Measurements from ENCODE around the gene GPT2.
"Not testable (repeated sequence)": the region's sequence is repeated elsewhere in the genome, so short reads cannot be mapped to it uniquely, and the experiment has no call there.

GPT2 gene

GRCh38 chr16:46920402-46921068 lies 36.4 kb downstream of the GPT2 start:
- no peak for DNase-seq (ENCODE audit: low spot score)

- no peak for DNase-seq (ENCODE audit: low spot score)
Observed at GRCh38 chr16:46922239-46922638, 38.1 kb downstream of the GPT2 start.

- DNase-seq (ENCODE audit: low spot score) = no peak
Observed at GRCh38 chr16:46923513-46924295, 39.5 kb downstream of the GPT2 start.

GRCh38 chr16:46924402-46924801 lies 40.2 kb downstream of the GPT2 start:
- DNase-seq (ENCODE audit: low spot score) = no peak

GRCh38 chr16:46926470-46927225 lies 42.5 kb downstream of the GPT2 start:
- no peak for DNase-seq (ENCODE audit: low spot score)

- no peak for DNase-seq (ENCODE audit: low spot score)
Observed at GRCh38 chr16:46927273-46927672, 43.1 kb downstream of the GPT2 start.

- no peak for DNase-seq (ENCODE audit: low spot score)
Observed at GRCh38 chr16:46928811-46929210, 44.6 kb downstream of the GPT2 start.

GRCh38 chr16:46929378-46930332 lies 45.5 kb downstream of the GPT2 start:
- peak; percentile 66 for DNase-seq (ENCODE audit: low spot score)

GRCh38 chr16:46930861-46931260 lies 46.7 kb downstream of the GPT2 start:
- no peak for DNase-seq (ENCODE audit: low spot score)

GRCh38 chr16:46932802-46933201 lies 48.6 kb downstream of the GPT2 start:
- DNase-seq (ENCODE audit: low spot score) = no peak

GRCh38 chr16:46937536-46937935 lies 53.4 kb downstream of the GPT2 start:
- no peak for DNase-seq (ENCODE audit: low spot score)

- DNase-seq (ENCODE audit: low spot score) = not testable (repeated sequence)
Observed at GRCh38 chr16:46944713-46945112, 60.6 kb downstream of the GPT2 start.

GRCh38 chr16:46947900-46948547 lies 63.9 kb downstream of the GPT2 start:
- no peak for DNase-seq (ENCODE audit: low spot score)

GRCh38 chr16:46948548-46949166 lies 64.5 kb downstream of the GPT2 start:
- DNase-seq (ENCODE audit: low spot score) = no peak

- no peak for DNase-seq (ENCODE audit: low spot score)
Observed at GRCh38 chr16:46949241-46949892, 65.2 kb downstream of the GPT2 start.

- DNase-seq (ENCODE audit: low spot score) = no peak
Observed at GRCh38 chr16:46950009-46950408, 65.8 kb downstream of the GPT2 start.

- no peak for DNase-seq (ENCODE audit: low spot score)
Observed at GRCh38 chr16:46954562-46954961, 70.4 kb downstream of the GPT2 start.

- no peak for DNase-seq (ENCODE audit: low spot score)
Observed at GRCh38 chr16:46961373-46962353, 77.5 kb downstream of the GPT2 start.

GRCh38 chr16:46962629-46963028 lies 78.5 kb downstream of the GPT2 start:
- no peak for DNase-seq (ENCODE audit: low spot score)

Data from putamen (tissue), 1 donor.